ENCODE data around the gene JAG1.
"Not testable (repeated sequence)": the region's sequence is repeated elsewhere in the genome, so short reads cannot be mapped to it uniquely, and the experiment has no call there.

Gene JAG1

GRCh38 chr20:10610251-10610650 is 63.5 kb downstream of the JAG1 start:
- no peak for DNase-seq (ENCODE audit: low read depth)

GRCh38 chr20:10609770-10610169 is 64.0 kb downstream of the JAG1 start:
- DNase-seq (ENCODE audit: low read depth), result no peak

DNA sequence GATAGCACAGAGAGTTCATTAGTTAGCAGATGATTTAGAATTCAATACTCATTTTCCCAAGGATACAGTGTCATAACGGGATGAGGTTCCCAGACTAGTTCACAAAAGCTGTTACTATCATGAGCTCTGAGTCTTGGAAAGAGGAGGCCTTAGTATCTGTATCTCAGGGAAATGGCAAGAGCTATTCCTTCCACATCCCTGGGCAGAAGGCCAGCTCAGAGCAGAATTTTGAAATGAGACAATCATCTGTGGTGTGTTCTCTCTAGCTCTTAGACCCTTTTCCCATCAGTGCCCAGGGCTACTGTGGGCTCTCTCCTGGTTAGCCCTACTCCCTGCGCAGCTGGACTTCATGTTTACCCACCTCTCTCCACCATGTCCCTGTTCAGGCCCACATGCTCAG is 64.5 kb downstream of the JAG1 start:
- no peak for DNase-seq (ENCODE audit: low read depth)

- DNase-seq (ENCODE audit: low read depth), result no peak
These were observed 68.1 kb downstream of the JAG1 start for GRCh38 chr20:10605547-10606195.

- DNase-seq (ENCODE audit: low read depth), result no peak
These were observed 68.8 kb downstream of the JAG1 start for GRCh38 chr20:10604865-10605440.

GRCh38 chr20:10603971-10604864 is 69.6 kb downstream of the JAG1 start:
- no peak for DNase-seq (ENCODE audit: low read depth)

GRCh38 chr20:10603378-10603777 is 70.4 kb downstream of the JAG1 start:
- DNase-seq (ENCODE audit: low read depth), result no peak

DNA sequence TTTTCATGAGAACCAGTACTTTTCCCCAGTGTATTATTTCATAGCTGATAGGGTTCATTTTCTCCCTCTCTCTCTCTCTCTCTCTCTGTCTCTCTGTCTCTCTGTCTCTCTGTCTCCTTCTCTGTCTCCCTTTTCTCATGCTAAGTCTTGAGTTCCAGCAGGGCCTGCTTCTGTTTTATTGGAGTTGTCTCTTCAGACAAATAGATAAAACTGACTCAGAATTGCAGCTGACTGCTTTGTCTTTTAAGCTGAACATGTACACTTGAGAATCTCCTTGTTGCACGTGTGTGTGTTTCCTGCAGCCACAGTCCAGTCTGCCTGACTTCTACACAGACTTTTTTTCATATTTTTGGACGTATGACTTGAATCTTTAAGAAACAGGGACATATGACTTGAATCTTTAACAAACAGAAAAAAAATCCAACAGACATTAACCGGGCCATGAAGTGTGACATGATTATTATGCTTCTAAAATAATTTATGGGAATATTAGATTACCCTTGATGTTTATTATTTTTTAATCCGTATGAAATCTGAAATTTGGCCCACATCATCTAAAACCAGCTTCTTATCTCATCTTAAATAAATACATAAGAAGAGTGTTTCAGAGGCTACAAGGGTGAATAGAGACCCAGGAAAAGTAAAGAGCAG is 71.5 kb downstream of the JAG1 start:
- DNase-seq (ENCODE audit: low read depth), result no peak

- no peak for DNase-seq (ENCODE audit: low read depth)
These were observed 76.2 kb downstream of the JAG1 start for GRCh38 chr20:10597637-10598036.

DNA sequence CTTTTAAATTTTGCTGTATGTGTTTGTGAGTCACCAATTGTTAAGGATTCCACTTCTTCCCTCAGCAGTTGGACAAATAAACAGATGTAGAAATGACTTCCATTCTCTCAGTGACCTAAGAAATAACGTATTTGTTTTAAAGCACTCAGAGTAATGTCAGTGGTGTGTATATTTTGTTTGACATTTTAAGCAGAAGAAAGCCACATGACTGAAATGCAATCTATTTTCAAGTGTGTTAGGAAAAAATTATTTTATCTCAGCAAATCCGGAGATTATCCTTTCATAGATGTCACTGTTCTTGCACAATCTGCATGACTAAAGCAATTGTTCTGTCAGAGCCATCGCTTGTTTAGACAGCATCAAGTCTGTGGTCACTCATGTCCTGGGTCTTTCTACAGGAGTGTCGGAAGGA is 77.1 kb downstream of the JAG1 start:
- no peak for DNase-seq (ENCODE audit: low read depth)

DNA sequence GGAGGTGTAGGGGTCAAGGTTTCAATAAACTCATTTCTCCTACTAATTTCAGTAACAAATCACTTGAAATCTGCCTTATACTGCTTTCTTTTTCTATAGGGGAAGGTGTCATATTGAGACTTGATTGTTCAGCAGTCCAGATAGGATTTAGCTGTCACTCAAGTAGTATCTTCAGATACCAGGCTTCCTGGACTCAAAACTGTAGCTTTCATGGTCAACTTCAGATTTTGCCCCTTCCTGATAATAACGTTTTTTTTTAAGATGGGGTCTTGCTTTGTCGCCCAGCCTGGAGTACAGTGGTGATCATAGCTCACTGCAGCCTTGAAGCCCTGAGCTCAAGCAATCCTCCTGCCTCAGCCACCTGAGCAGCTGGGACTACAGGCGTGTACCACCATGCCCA is 77.8 kb downstream of the JAG1 start:
- no peak for DNase-seq (ENCODE audit: low read depth)

DNA sequence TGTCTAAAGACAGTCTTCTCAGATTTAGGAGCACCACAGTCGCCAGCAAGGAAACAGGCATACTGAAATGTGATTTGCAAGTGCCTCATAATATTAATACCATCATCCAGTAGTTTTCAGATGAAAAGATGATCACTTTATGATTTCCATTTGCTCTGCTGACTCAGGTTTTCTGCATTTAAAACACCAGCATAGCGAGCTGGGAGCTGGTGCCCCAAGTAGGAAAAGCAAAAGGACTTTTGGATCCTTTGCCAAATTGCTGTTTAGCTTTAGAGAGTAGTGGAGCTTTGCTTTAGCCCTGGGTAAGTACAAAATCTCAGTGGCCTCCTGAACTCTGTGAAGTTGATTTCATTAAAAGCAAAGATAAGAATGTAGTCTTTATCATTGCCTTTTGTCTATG is 78.5 kb downstream of the JAG1 start:
- DNase-seq (ENCODE audit: low read depth), result no peak

GRCh38 chr20:10594296-10594868 is 79.4 kb downstream of the JAG1 start:
- no peak for DNase-seq (ENCODE audit: low read depth)

- DNase-seq (ENCODE audit: low read depth), result no peak
These were observed 81.8 kb downstream of the JAG1 start for GRCh38 chr20:10591946-10592521.

GRCh38 chr20:10590950-10591671 is 82.7 kb downstream of the JAG1 start:
- DNase-seq (ENCODE audit: low read depth), result no peak

- not testable (repeated sequence) for DNase-seq (ENCODE audit: low read depth)
These were observed 83.4 kb downstream of the JAG1 start for GRCh38 chr20:10590446-10590845.

Measured in activated T-helper 9 cell treated with anti-CD3 and anti-CD28 coated beads, Interleukin-2, amount 50 U/mL, for 16 hours (primary cell).